ENCODE measurements around the gene RGS4.

RGS4 gene
- total RNA-seq, result 0 reads per million in 2 donors

DNA sequence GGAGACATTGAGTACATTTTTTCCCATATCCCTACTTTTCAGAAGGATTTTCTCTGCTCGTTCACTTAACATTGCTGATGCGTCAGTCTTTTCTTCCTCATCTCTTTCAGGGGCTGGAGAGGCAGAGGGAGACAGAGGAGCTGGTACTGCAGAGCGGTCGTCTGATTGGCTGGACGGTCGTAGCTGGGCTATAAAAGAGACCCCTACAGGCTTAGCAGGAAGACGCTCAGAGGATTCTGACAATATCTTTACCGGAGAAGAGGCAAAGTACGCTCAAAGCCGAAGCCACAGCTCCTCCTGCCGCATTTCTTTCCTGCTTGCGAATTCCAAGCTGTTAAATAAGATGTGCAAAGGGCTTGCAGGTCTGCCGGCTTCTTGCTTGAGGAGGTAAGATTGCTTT is at the start of gene RGS4:
Gene RGS4 (plus strand): TSS at position 220 of the 400 bp plus-strand sequence. CDS start 124 bp downstream, at position 344.
- DNase-seq, result no peak

DNA sequence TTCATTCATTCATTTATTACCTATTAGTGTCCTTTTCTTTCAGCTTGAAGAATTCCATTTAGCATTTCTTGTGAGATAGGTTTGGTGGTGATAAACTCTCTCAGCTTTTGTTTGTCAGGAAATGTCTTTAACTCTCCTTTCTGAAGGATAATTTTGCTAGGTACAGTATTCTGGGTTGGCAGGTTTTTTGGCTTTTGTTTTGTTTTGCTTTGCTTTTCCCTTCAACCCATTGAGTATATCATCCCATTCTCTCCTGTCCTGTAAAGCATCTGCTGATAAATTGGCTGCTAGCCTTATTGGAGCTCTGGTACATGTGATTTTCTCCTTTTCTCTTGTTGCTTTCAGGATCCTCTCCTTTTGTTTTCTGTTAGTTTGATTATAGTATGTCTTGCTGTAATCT is 47.0 kb upstream of the RGS4 start:
- DNase-seq, result no peak

DNA sequence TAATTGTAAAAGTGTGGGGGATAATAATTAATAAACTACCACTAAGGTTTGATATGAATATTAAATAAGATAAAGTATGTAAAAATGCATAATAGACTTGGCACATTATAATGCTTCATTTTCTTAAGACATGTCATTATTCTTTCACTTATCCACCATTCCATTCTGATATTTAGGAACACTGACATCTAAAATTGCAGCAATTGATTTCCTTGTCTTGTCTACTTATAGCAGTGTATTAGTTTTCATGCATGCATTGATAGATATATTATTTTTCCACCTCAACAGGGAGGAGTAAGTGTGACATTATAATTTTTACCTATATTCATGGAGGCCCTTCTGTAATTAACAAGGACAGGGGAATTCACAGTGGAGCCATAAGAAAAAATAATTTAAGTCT is 41.6 kb upstream of the RGS4 start:
- no peak for DNase-seq

DNA sequence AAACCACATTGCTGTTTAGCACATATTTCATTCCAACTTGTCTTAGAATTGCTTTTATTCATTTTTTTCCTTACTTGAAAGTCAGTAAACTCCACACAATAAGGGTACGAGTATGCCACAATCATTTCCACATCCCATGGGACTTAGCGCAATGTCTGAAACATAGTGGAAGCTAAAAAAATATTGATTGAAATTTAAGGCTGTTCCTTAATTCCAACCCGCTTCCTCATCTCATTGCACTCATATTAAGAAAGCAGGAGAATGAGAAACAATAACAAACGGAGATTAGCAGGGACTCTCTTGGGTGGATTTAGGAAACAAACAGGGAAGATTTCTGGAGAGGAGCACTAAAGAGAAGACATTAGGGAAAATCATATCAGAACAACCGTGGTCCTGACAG is 39.3 kb upstream of the RGS4 start:
- DNase-seq, result no peak

DNA sequence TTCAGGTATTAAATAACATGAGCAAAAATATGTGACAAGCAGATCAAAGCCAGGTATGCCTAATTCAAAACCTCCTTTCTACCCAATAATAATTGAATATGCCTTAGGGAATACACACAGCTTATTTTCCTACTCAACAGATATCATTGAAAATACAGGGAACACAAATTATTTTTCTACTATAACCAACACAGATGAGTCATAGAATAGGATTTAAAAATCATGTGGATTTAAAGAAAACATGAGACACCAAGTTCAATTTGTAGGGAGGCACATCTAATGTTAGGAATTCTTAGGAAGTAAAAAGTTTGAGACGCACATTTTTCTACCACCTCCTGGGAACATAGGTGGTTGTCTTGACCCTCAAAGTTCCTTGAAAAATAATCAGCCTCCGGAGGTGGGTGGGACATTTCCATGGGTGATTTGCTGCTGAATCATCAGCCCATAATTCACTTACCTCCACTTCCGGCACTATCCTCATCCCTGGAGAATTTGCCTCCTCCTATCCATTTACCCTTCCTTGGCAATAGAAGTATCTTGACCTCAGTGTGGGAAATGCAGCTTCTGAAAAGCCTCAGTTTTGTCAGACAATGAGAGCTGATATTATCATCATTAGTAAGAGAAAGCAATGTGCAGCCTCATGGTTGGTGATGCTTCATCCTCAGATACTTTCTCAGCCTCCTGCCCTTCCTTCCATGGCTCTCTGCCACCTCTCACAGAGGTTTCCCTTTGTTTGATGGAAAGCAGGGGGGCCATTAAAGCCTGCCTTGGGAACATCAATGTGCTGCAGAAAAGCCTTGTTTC is 33.5 kb upstream of the RGS4 start:
- no peak for DNase-seq

DNA sequence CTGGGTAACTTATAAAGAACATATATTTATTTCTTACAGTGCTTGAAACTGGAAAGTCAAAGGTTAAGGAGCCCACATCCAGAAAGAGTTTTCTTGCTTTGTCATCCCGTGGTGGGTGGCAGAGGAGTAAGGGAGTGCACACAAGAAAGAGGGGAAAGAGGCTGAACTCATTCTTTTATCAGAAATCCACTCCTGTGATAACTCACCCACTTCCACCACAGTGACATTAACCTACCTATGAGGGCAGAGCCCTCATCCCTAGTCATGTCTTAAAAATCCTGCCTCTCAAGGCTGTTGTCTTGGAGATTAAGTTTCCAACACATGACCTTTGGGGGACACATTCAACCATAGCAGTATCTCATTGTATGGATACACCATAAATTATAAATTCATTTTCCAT is 32.5 kb upstream of the RGS4 start:
- DNase-seq, result no peak

DNA sequence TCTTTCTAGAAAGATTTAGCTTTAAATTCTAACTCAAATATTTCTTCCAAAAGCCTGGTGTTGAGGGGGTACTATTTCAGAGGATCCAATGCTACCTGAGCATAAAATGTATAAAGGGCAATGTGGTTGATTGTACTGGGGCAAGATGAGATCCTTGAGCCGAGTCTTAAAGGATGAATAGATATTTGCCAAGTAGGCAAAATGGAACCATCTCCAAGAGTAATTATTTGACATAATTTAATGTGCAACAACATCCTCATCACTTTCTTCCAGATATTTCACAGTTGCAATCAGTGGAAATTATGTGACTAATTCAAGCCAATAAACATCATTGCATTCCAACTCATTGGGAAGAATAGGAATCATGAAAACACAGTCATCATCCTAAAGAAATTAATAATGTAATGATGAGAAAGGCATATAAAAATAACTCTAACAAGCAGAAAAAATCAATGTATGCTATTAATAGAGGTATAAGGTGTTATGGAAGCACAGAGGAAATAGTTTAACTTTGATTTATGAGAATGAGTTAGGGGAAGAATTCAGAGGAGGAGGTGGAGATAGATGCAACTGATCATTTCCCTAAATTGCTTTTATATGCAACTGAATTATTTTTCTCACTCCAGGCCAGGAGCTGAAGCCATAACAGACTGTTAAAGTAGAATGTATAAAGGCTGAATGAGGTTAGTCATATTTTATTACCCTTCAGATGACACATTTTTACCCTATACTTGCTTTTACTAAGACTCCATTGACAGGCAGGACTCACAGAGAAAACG is 30.0 kb upstream of the RGS4 start:
- no peak for DNase-seq

DNA sequence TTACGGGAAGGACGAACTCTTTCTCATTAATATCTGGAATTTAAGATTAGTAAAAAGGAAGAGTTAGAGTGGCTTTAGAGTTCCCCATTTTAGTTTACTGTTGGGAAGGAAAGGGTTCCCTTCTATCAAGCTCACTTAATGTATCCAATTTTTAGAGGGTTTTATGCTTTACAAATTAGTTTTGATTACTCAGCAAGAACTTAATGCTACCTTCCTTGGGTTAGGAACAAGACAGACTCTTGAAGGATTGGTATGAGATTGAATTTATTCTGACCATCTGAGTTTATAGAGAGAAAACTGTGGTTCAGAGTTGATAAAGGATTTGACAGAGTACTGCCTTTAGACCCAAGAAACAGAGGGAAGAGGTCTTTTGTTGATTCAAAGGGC is 29.5 kb upstream of the RGS4 start:
- no peak for DNase-seq

DNA sequence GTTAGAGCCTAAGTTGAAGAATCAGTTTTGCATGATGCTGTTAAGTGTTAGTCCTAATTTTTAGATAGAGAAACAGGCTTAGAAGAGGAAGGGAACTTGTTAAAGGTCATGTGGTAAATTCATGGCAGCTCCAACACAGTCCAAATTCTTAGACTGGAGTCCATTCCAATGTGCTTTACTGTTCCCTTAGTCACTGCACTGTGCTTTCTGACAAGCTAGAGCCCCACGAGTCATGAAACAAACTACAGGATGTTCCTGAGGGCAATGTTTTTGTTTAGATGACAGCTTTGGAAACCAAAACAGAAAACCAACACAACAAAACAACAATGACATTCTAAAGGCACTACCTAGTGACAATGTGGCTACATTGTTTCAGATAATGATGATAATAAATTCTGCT is 23.1 kb upstream of the RGS4 start:
- no peak for DNase-seq

DNA sequence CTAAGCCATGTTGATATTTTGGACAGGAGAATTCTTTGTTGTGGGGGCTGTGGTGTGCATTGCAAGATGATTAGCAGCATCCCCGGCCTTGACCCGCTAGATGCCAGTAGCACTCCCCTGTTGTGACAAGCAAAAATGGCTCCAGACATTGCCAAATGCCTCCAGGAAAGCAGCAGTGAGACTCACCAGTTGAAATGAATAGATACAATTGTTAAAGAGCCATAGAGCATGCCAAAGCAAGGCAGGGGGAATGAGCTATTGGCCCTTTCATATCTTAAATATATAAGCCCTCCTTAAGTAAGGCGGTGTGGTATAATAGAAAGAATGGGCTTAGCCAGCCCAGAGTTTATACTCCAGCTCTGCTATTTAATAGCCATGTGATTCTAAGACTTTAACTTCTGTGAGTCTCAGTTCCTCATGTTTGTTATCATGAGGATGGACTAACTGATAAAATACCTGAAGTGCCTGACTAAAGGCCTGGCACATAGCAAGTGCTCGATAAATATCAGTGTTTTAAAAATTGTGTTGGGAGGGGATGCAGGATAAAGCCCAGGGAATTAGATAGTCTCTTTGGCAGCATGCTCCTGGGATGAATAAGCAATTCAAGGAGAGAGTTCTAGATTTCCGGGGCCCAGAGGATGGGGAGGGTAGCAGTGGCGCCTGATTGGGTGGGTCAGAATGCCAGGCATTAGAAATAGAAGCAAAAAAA is 21.1 kb upstream of the RGS4 start:
- no peak for DNase-seq

DNA sequence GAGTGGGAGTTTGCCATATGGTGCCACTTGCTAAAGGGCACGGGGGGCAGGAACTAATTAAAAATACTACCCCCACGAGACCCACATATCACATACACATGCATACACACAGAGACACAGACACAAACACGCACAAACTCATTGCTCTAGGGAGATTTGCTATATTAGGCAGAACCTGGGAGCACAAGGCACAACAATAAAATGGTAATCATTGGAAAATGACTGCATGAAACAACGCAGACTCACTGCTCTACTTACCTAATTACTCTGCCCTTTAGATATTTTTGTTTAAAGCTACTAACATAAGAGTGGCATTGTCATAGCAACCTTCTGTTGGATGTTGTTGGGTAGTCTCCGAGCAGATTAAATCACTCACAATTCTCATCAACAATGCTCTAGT is 20.3 kb upstream of the RGS4 start:
- DNase-seq, result no peak

DNA sequence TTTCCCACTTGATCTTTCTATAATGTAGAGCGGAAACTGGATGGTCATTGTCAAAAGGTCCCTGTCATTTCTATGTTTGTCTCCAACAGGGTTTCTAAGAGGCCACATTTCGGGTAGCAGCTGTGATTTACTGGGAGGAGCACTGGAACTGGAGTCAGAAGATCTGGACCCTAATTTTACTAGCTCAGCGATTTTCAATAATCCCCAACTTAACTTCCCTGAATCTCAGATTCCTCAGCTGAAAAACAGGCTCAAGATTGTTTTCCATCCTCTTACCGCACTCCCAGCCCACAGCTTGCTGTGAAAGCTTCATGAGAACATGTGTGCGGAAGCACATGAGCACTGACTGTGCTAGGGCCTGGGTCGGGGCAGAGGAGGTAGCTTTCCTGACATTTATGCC is 19.9 kb upstream of the RGS4 start:
- no peak for DNase-seq

DNA sequence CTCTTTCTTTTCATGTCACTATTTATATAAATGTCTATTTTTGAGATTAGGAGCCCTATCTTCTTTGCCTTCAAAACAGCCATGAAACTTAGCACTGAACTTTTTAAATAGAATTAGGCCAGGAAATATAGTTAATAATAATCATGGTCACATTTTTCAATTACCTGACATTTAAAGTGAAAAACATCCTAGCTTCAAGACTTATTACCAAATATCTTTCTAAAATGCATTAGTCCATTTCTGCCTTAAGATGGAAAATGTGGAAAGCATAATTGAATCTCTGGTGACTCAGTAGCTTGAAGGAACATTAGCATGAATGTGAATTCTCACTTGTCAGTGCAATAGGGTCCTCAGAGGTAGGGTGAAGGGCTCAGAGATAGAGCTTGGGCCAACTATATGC is 18.7 kb upstream of the RGS4 start:
- no peak for DNase-seq

DNA sequence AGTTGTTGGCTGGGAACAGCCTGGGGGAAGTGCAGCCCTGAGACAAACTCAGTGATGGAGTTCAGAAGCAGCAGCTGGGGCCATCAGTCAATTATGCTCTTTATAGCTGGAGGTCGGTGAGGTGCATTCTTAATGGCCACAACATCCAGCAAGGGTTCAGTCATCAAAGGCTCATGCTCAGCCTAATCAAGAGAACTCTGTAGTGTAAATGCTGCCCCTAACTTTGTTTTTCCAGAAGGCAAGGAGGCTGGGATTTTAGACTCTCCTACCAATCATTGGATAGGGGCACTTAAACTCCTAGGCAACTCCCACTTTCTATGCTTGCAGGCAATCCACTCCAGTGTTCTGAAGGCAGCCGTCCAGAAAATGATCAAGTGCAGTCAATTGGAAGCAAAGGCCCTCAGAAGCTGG is 15.0 kb upstream of the RGS4 start:
- DNase-seq, result no peak

DNA sequence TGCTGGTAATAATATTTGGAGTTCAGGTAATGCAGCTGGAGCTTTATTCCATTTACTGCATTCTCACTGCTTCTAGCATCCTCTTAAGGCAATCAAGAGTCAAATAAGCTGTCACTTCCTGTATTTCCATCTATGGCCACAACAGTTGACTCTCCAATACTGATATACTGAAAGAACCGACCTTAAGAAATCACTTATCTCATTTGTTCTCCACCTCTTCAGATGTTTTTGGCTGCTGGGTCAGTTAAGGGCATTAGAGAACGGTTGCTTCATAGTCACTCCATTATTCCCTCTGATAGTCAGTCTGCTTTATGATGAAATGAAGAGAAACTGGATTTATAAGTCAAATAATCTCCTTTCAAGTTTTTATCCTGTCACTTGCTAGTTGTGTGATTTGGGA is 14.2 kb upstream of the RGS4 start:
- no peak for DNase-seq

DNA sequence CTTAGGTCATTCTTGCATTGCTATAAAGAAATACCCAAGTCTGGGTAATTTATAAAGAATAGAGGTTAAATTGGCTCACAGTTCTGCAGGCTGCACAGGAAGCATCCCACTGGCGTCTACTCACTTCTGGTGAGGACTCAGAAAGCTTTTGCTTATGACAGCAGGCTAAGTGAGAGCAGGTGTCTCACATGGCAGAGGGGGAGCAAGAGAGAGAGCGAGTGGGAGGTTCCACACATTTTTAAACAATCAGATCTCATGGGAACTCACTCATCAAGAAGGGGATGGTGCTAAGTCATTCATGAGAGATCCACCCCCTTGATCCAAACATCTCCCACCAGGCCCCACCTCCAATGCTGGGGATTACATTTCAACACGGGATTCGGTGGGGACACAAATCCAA is 13.6 kb upstream of the RGS4 start:
- DNase-seq, result no peak

DNA sequence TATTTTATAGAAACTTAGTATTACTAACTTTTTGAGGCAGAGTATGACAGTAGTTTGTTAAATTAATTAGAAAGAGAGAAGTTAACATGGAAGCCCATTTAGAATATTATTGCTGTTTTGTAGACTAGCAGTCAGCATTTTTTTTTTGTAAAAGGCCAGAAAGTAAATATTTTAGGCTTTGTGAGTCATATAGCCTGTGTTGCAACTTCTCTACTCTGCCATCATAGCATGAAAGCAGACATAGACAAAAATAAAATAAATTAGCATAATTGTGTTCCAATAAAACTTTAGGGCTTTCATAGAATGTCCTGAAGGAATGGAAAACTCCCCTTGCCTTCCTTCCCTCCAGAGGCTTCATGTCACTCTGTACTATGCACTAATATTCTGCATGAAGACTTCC is 12.3 kb upstream of the RGS4 start:
- DNase-seq, result no peak

DNA sequence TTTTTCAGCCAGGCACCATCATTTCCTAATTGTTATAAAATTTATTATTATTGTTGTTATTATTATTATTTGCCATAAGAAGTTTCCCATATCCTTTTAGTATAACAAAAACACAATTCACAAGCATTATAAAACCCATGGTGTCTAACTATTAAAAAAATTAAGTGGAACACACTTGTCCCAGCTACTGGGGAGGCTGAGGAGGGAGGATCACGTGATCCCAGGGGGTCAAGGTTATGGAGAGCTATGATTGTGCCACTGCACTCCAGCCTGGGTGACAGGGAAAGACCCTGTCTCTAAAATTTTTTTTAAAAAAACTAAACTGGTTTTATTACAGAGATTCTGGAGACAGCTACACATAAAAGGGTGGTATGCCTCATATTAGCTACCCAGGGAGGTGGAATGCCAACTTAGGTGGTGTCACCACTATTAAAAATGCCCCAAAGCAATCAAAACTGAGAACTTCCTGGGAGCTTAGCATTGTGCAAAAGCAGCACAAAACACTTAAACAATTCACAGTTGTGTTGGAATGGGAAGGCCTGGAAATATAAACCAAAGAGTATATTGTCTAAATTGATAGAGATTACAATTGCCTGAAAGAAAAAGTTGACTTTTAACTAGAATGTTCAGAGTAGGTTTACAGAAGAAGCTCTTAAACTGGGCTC is 8.7 kb upstream of the RGS4 start:
- DNase-seq, result no peak

DNA sequence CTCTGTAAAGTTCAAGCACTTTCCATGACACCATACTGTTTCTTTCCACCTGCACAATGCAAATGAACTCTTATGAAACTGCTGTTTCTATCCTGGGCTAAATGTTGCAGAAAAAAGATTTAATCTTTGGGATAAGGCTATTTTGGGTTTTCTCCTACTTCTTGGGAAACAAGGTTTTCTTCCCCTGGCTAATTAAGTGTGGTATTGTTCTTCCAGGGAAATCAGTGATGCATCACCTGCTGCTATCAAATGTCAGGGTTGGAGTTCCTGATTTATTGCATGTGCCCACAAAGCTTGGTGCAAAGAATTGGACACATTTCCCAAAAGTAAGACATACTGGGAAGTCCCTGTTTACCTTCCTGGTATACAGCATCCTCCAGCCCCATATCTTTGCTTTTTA is 6.0 kb upstream of the RGS4 start:
- DNase-seq, result no peak

DNA sequence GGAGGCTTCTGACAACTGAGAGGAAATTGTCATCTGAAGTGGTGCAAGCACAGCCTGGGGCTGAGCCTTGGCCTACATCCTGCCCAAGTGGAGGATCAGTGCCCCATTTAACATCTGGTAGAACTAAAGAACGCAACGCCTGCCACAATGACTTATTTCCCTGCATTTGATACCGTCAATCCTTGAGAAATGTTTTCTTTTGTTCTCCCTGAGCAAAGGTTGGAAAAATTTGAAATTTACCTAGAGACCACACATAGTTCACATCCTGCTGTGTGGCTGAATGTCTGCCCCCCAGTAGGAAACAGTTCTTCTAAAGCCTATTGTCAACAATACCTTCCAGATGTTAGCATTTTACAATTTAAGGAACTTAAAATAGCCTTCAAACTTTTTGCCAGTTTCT is 5.6 kb upstream of the RGS4 start:
- DNase-seq, result no peak

DNA sequence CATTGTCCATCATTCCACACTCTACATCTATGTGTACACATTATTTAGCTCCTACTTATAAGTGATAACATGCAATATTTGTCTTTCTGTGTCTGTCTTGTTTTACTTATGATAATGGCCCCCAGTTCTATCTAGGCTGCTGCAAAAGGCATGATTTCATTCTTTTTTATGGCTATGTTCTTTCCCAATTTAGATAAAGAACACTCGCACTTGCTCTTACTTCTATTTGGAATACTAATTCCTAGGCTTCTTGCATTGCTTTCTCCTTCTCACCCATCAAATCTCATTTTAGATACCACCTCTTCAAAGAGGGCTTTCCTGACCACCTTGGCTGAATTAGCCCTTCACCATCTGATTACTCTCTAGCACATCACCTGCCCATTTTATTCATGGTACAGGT is 3.0 kb upstream of the RGS4 start:
- no peak for DNase-seq

DNA sequence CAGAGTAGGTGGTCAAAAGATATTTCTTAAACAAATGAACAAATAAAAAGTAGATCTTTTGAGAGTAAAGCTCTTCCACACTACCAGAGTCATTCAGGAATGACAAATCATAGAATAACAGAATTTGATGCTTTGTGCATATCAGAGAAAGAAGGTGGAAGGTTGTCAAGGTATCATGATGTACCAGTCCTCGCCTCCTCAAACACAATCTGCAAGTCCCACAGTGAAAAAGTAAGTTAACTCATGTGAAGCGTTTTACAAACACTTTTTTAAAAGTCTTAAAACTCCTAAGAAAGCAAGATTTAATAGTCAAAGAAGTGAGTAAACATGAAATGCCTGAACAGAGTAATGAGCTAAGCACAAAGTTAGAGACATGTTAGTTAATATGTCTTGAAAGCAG is 2.5 kb upstream of the RGS4 start:
- no peak for DNase-seq

DNA sequence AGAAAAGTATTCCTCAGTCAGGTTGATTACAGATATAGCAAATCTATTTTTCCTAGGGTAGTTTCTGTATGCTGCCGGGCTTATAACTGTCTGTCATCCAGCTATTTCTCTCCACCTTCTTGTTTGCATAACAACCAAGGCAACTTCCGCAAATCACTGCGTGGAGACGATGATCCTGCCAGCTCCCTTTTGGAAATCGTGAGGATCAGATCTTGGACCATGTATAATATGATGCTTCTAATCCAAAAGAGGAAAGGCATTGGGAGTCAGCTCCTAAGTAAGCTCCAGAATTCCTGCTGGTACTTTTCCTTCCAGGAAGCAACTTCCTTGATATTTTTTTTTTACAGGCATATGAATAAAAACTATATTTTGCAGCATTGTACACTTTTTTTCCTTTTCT is 445 bp upstream of the RGS4 start:
- no peak for DNase-seq

Measured in activated gamma-delta T cell (primary cell).